ENCODE measurements around the gene CLCN6. TPM values are rescaled to one million over a fixed set of nuclear protein-coding genes. Genes with fewer than 3 reads are reported as not detected.

The CLCN6 gene
- total and polyA plus RNA-seq, 4 donors, result 5.0 to 9.0 (median 6.5) TPM

DNA sequence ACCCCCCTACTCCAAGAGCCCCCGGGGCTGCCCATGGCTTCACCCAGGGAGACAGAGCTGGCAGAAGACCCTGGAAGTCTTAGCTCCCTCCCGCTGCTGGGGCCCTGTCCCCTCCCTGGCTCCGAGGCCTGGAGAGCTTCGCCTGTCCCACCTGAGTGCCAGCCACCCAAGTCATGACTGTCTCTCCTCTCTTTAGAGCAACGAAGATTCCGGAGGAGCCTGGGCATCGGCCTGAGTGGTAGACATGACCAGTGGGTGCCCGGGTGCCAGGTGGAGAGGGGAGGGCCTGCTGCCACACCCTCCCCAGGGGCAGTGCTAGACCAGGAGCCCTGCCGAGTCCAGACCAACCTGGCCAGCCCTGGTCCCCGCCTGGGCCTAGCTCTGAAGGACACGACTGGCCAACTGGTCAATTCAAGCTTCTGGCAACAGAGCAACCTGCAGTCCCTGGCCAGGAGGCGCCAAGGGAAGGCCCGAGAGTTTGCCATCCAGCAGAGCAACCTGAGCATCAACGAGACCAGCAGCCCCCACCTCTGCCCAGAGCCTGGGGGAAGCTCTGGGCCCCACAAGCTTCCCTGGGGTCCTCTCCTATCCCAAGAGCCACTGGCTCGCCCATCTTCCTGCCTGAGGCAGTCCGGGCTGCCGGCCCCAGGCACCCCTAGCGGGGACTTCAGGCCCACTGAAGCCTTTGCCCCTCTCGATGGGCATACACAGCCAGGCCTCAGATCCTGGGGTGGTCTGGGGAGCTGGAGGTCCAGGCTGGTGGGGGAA lies 40.1 kb upstream of the CLCN6 start:
- Histone ChIP-seq H3K4me3 (ENCODE audit: low read depth in 1 of 3, low read length in 3 of 3) (no peak overlapping the region), H3K36me3 (ENCODE audit: control insufficient read depth in 4 of 4, insufficient read depth in 3 of 4, low read depth in 1 of 4, low read length in 3 of 4) (no peaks in the 10 kb centered on the region), H3K27ac (ENCODE audit: low read depth in 1 of 2, low read length in 2 of 2) (no peak overlapping the region), H3K9me3 (ENCODE audit: control insufficient read depth in 4 of 4, low read length in 3 of 4) (no peaks in the 10 kb centered on the region), H3K4me1 (ENCODE audit: control insufficient read depth in 4 of 4, insufficient read depth in 4 of 4, low read length in 3 of 4) (peaks cover 0 to 5% (median 0%) of the 10 kb centered on the region in 4 donors), H3K9ac (ENCODE audit: low read depth in 1 of 2, low read length in 2 of 2) (no peak overlapping the region), H3K27me3 (ENCODE audit: control insufficient read depth in 4 of 4, insufficient read depth in 4 of 4, low read length in 3 of 4) (peaks cover 0 to 6% (median 0%) of the 10 kb centered on the region in 4 donors)
- TF ChIP-seq RAD21 (IDR thresholded peaks at IDR 0.05) (no peak), FOXA1 (IDR thresholded peaks at IDR 0.05) (no peak), YY1 (IDR thresholded peaks at IDR 0.05) (no peak), JUND (IDR thresholded peaks at IDR 0.05) (no peak), SP1 (IDR thresholded peaks at IDR 0.05) (no peak), CTCF (IDR thresholded peaks at IDR 0.05; ENCODE audit: low read depth, low read length, missing input control) (no peak), MAX (IDR thresholded peaks at IDR 0.05) (no peak), RXRA (IDR thresholded peaks at IDR 0.05) (no peak), TAF1 (conservative IDR thresholded peaks at IDR 0.05) (no peak), HNF4G (IDR thresholded peaks at IDR 0.05) (no peak), HNF4A (conservative IDR thresholded peaks at IDR 0.05) (no peak), GABPA (IDR thresholded peaks at IDR 0.05 in 1 of 2, conservative IDR thresholded peaks at IDR 0.05 in 1 of 2) (no peak)
- TF ChIP-seq, protein P1, sequence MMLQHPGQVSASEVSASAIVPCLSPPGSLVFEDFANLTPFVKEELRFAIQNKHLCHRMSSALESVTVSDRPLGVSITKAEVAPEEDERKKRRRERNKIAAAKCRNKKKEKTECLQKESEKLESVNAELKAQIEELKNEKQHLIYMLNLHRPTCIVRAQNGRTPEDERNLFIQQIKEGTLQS (IDR thresholded peaks at IDR 0.05), result no peak
- TF ChIP-seq, protein P2, sequence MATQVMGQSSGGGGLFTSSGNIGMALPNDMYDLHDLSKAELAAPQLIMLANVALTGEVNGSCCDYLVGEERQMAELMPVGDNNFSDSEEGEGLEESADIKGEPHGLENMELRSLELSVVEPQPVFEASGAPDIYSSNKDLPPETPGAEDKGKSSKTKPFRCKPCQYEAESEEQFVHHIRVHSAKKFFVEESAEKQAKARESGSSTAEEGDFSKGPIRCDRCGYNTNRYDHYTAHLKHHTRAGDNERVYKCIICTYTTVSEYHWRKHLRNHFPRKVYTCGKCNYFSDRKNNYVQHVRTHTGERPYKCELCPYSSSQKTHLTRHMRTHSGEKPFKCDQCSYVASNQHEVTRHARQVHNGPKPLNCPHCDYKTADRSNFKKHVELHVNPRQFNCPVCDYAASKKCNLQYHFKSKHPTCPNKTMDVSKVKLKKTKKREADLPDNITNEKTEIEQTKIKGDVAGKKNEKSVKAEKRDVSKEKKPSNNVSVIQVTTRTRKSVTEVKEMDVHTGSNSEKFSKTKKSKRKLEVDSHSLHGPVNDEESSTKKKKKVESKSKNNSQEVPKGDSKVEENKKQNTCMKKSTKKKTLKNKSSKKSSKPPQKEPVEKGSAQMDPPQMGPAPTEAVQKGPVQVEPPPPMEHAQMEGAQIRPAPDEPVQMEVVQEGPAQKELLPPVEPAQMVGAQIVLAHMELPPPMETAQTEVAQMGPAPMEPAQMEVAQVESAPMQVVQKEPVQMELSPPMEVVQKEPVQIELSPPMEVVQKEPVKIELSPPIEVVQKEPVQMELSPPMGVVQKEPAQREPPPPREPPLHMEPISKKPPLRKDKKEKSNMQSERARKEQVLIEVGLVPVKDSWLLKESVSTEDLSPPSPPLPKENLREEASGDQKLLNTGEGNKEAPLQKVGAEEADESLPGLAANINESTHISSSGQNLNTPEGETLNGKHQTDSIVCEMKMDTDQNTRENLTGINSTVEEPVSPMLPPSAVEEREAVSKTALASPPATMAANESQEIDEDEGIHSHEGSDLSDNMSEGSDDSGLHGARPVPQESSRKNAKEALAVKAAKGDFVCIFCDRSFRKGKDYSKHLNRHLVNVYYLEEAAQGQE (IDR thresholded peaks at IDR 0.05), result no peak
- DNase-seq (ENCODE audit: low spot score), result no peak
- WGBS, result 89% methylated on average over 19 of the region's 19 CpGs

DNA sequence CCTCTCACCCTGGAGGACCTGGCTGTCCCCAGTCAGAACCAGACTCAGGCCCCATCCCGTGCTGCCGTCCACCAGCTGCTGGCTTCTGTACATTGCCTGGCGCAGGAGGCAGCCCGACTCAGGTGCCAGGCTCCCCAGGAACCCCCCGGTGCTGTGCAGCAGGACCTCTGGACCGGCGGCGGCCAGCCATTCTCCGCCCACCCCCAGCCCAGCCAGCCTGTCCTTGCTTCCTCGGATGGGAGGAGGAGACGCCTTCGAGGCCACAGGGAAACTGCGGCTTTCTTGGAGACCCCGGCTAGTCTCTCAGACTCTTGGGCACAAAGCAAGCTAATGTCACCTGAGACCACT lies 39.6 kb upstream of the CLCN6 start:
- 85% methylated on average over 14 of the region's 14 CpGs for WGBS
- no peak for TF ChIP-seq FOXA1 (IDR thresholded peaks at IDR 0.05)
- TF ChIP-seq, protein P1 (IDR thresholded peaks at IDR 0.05), result no peak
- TF ChIP-seq JUND (IDR thresholded peaks at IDR 0.05), result no peak
- no peak for TF ChIP-seq HNF4G (IDR thresholded peaks at IDR 0.05)
- TF ChIP-seq ZBTB33 (IDR thresholded peaks at IDR 0.05), result no peak
- TF ChIP-seq TAF1 (conservative IDR thresholded peaks at IDR 0.05), result no peak
- no peak for TF ChIP-seq CTCF (IDR thresholded peaks at IDR 0.05; ENCODE audit: low read depth, low read length, missing input control)
- TF ChIP-seq YY1 (IDR thresholded peaks at IDR 0.05), result no peak
- no peak for TF ChIP-seq HNF4A (conservative IDR thresholded peaks at IDR 0.05)
- TF ChIP-seq GABPA (IDR thresholded peaks at IDR 0.05 in 1 of 2, conservative IDR thresholded peaks at IDR 0.05 in 1 of 2), result no peak
- no peak for TF ChIP-seq FOXA2 (IDR thresholded peaks at IDR 0.05)
- Histone ChIP-seq H3K4me3 (ENCODE audit: low read depth in 1 of 3, low read length in 3 of 3) (no peak overlapping the region), H3K36me3 (ENCODE audit: control insufficient read depth in 4 of 4, insufficient read depth in 3 of 4, low read depth in 1 of 4, low read length in 3 of 4) (no peaks in the 10 kb centered on the region), H3K9ac (ENCODE audit: low read depth in 1 of 2, low read length in 2 of 2) (no peak overlapping the region), H3K27ac (ENCODE audit: low read depth in 1 of 2, low read length in 2 of 2) (no peak overlapping the region), H3K9me3 (ENCODE audit: control insufficient read depth in 4 of 4, low read length in 3 of 4) (no peaks in the 10 kb centered on the region), H3K4me1 (ENCODE audit: control insufficient read depth in 4 of 4, insufficient read depth in 4 of 4, low read length in 3 of 4) (peaks cover 0 to 5% (median 0%) of the 10 kb centered on the region in 4 donors), H3K27me3 (ENCODE audit: control insufficient read depth in 4 of 4, insufficient read depth in 4 of 4, low read length in 3 of 4) (peaks cover 0 to 6% (median 0%) of the 10 kb centered on the region in 4 donors)
- no peak for DNase-seq (ENCODE audit: low spot score)

All from liver (tissue), 9 donors.